Activated T-helper 17 cell treated with anti-CD3 and anti-CD28 coated beads, Interleukin-2, amount 50 U/mL, for 72 hours (primary cell): ENCODE results near the gene SEPTIN5. TPM values are rescaled to one million over a fixed set of nuclear protein-coding genes. Genes with fewer than 3 reads are reported as not detected.
"Not testable (repeated sequence)": the region's sequence is repeated elsewhere in the genome, so short reads cannot be mapped to it uniquely, and the experiment has no call there.

Experiments
- ATAC-seq: fragments of 150-1000 bp; cut with Tn5 transposase; replicated peaks from 2 replicates; pipeline ENCODE4 v1.10.0; 2021; ENCODE audit warnings: mild to moderate bottlenecking, moderate library complexity
- H3K27ac Mint-ChIP-seq: one replicate; pipeline ENCODE4 v1.8.0; 2022; ENCODE audit warnings: mixed read lengths
- H3K27me3 Mint-ChIP-seq: one replicate; pipeline ENCODE4 v1.8.0; 2022; ENCODE audit warnings: mixed read lengths
- H3K36me3 Mint-ChIP-seq: one replicate; pipeline ENCODE4 v1.8.0; 2022; ENCODE audit warnings: low read depth, mild to moderate bottlenecking, mixed read lengths
- H3K4me1 Mint-ChIP-seq: one replicate; pipeline ENCODE4 v1.8.0; 2022; ENCODE audit warnings: mixed read lengths
- H3K4me3 Mint-ChIP-seq: one replicate; pipeline ENCODE4 v1.8.0; 2022; ENCODE audit warnings: mild to moderate bottlenecking, mixed read lengths
- H3K9me3 Mint-ChIP-seq: one replicate; pipeline ENCODE4 v1.8.0; 2022; ENCODE audit warnings: mixed read lengths
- total RNA-seq, 2 donors: library from RNA; stranded (reverse); gene quantifications; one replicate each; pipeline ENCODE4 v1.2.3, GENCODE V29; 2022

Gene SEPTIN5
- total RNA-seq, 2 donors from 2014 or later, result 0.41 to 0.42 TPM

GRCh38 chr22:19691721-19692341 is 22.5 kb upstream of the SEPTIN5 start:
- no peaks in the 10 kb centered on the region for H3K36me3 Mint-ChIP-seq
- H3K4me1 Mint-ChIP-seq, result no peaks in the 10 kb centered on the region
- H3K4me3 Mint-ChIP-seq, result no peak overlapping the region
- H3K27ac Mint-ChIP-seq, result no peak overlapping the region
- no peaks in the 10 kb centered on the region for H3K9me3 Mint-ChIP-seq
- peaks cover 11% of the 10 kb centered on the region for H3K27me3 Mint-ChIP-seq
- ATAC-seq, result no peak

GRCh38 chr22:19693581-19693980 is 20.7 kb upstream of the SEPTIN5 start:
- Mint-ChIP-seq H3K4me3 (no peak overlapping the region), H3K4me1 (no peaks in the 10 kb centered on the region), H3K9me3 (no peaks in the 10 kb centered on the region), H3K36me3 (no peaks in the 10 kb centered on the region), H3K27me3 (peaks cover 11% of the 10 kb centered on the region), H3K27ac (no peak overlapping the region)
- no peak for ATAC-seq

GRCh38 chr22:19693981-19694670 is 20.2 kb upstream of the SEPTIN5 start:
- Mint-ChIP-seq H3K4me1 (no peaks in the 10 kb centered on the region), H3K4me3 (no peak overlapping the region), H3K27ac (no peak overlapping the region), H3K9me3 (no peaks in the 10 kb centered on the region), H3K27me3 (peaks cover 11% of the 10 kb centered on the region), H3K36me3 (no peaks in the 10 kb centered on the region)
- no peak for ATAC-seq

DNA sequence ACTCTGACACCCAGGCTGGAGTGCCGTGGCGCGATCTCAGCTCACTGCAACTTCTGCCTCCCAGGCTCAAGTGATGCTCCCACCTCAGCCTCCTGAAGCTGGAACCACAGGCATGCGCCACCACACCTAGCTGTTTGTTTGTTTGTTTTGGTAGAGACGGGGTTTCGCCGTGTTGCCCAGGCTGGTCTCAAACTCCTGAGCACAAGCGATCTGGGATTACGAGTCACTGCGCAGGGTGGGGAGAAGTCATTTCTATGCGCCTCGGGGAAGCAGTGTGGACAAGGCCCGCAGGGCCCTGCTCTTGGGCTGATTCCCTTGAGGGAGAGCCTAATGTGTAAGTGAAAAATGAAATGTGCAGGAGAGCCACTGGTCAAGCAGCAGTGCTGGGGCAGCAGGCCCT is 19.6 kb upstream of the SEPTIN5 start:
- no peaks in the 10 kb centered on the region for H3K9me3 Mint-ChIP-seq
- ATAC-seq, result no peak
- peaks cover 11% of the 10 kb centered on the region for H3K27me3 Mint-ChIP-seq
- no peak overlapping the region for H3K27ac Mint-ChIP-seq
- H3K4me1 Mint-ChIP-seq, result no peaks in the 10 kb centered on the region
- no peak overlapping the region for H3K4me3 Mint-ChIP-seq
- no peaks in the 10 kb centered on the region for H3K36me3 Mint-ChIP-seq

DNA sequence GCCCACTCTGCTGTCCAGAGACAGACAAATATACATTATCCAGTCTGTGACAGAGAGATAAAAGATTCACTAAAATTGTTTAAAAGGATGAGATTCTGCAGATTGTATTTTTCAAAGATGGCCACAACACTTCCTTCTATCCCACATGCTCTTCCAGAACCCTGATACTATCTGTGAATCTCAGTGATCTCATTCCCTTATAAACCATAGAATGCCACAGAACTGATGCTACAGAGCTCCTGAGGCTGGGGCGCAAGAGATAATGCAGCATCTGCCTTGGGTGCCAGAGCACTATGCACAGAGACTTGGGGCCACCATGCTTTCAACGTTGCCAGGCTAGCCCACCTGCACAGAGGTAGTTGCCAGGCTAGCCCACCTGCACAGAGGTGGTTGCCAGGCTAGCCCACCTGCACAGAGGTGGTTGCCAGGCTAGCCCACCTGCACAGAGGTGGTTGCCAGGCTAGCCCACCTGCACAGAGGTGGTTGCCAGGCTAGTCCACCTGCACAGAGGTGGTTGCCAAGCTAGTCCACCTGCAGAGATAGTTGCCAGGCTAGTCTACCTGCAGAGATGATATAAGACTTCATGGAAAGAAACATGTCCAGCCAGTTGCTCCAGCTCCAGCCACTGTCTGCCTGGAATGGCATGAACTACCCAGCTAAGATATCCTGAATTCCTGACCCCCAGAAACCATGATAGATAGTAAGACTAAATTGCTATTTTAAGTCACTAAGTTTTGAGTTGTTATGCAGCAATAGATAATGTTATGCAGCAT is 17.6 kb upstream of the SEPTIN5 start:
- Mint-ChIP-seq H3K36me3 (no peaks in the 10 kb centered on the region), H3K9me3 (no peaks in the 10 kb centered on the region), H3K27ac (no peak overlapping the region), H3K27me3 (peaks cover 5% of the 10 kb centered on the region), H3K4me1 (no peaks in the 10 kb centered on the region), H3K4me3 (no peak overlapping the region)
- no peak for ATAC-seq

DNA sequence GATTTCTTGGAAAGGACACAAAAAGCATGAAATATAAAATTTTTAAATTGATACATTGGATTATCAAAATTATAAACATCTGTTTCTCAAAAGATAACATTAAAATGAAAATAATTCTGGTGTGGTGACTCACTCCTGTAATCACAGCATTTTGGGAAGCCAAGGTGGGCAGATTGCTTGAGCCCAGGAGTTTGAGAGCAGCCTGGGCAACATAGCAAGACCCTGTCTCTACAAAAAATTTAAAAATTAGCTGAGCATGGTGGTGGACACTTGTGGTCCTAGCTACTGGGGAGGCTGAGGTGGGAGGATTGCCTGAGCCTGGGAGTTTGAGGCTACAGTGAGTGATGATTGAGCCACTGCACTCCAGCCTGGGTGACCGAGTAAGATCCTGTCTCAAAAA is 16.4 kb upstream of the SEPTIN5 start:
- H3K9me3 Mint-ChIP-seq, ATAC-seq, H3K4me3 Mint-ChIP-seq, H3K27me3 Mint-ChIP-seq, H3K4me1 Mint-ChIP-seq, H3K27ac Mint-ChIP-seq, H3K36me3 Mint-ChIP-seq: not testable (repeated sequence)

DNA sequence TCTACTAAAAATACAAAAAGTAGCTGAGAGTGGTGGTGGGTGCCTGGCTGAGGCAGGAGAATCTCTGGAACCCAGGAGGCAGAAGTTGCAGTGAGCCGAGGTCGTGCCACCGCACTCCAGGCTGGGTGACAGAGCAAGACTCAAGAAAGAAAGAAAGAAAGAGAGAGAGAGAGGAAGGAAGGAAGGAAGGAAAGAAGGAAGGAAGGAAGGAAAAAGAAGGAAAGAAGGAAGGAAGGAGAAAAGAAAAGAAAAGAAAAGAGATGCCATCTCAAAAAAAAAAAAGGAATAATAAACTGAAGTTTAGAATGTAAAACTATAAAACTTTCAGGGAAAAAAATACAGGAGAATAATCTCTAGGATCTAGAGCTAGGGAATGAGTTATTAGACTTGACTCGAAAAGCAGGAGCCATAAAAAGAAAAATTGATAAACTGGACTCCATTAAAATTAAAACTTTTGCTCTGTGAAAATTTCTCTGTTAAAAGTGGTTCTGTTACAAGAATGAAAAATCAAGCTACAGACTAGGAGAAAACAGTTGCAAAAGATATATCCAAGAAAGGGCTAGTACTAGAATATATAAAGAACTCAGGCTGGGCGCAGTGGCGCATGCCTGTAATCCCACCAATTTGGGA is 13.4 kb upstream of the SEPTIN5 start:
- no peak for ATAC-seq
- Mint-ChIP-seq H3K4me1 (no peaks in the 10 kb centered on the region), H3K36me3 (no peaks in the 10 kb centered on the region), H3K4me3 (no peak overlapping the region), H3K9me3 (no peaks in the 10 kb centered on the region), H3K27me3 (peaks cover 9% of the 10 kb centered on the region), H3K27ac (no peak overlapping the region)

- no peak for ATAC-seq
- H3K36me3 Mint-ChIP-seq, result no peaks in the 10 kb centered on the region
- peaks cover 4% of the 10 kb centered on the region for H3K27me3 Mint-ChIP-seq
- no peaks in the 10 kb centered on the region for H3K9me3 Mint-ChIP-seq
- no peak overlapping the region for H3K4me3 Mint-ChIP-seq
- H3K4me1 Mint-ChIP-seq, result no peaks in the 10 kb centered on the region
- no peak overlapping the region for H3K27ac Mint-ChIP-seq
Observed at GRCh38 chr22:19701420-19702145, 12.7 kb upstream of the SEPTIN5 start.

GRCh38 chr22:19703869-19704268 is 10.4 kb upstream of the SEPTIN5 start:
- H3K4me1 Mint-ChIP-seq, result no peaks in the 10 kb centered on the region

GRCh38 chr22:19704355-19705015 is 9.8 kb upstream of the SEPTIN5 start:
- no peak overlapping the region for H3K4me3 Mint-ChIP-seq
- H3K36me3 Mint-ChIP-seq, result no peaks in the 10 kb centered on the region
- no peak for ATAC-seq
- no peak overlapping the region for H3K27ac Mint-ChIP-seq
- peaks cover 3% of the 10 kb centered on the region for H3K27me3 Mint-ChIP-seq
- H3K4me1 Mint-ChIP-seq, result no peaks in the 10 kb centered on the region
- H3K9me3 Mint-ChIP-seq, result no peaks in the 10 kb centered on the region

More at GRCh38 chr22:19703869-19704268, 10.4 kb upstream of the SEPTIN5 start:
- H3K9me3 Mint-ChIP-seq, result no peaks in the 10 kb centered on the region
- H3K27me3 Mint-ChIP-seq, result peaks cover 3% of the 10 kb centered on the region
- ATAC-seq, result no peak
- H3K36me3 Mint-ChIP-seq, result no peaks in the 10 kb centered on the region
- H3K27ac Mint-ChIP-seq, result no peak overlapping the region
- H3K4me3 Mint-ChIP-seq, result no peak overlapping the region

- Mint-ChIP-seq H3K4me3 (no peak overlapping the region), H3K9me3 (no peaks in the 10 kb centered on the region)
- no peak for ATAC-seq
Observed at GRCh38 chr22:19705181-19705934, 8.9 kb upstream of the SEPTIN5 start.

GRCh38 chr22:19706661-19707151 is 7.6 kb upstream of the SEPTIN5 start:
- Mint-ChIP-seq H3K4me3 (no peak overlapping the region), H3K36me3 (no peaks in the 10 kb centered on the region), H3K27ac (no peak overlapping the region), H3K4me1 (no peaks in the 10 kb centered on the region), H3K27me3 (peaks cover 3% of the 10 kb centered on the region), H3K9me3 (no peaks in the 10 kb centered on the region)
- no peak for ATAC-seq

More at GRCh38 chr22:19705181-19705934, 8.9 kb upstream of the SEPTIN5 start:
- H3K4me1 Mint-ChIP-seq, result no peaks in the 10 kb centered on the region
- H3K27me3 Mint-ChIP-seq, result peaks cover 3% of the 10 kb centered on the region
- no peaks in the 10 kb centered on the region for H3K36me3 Mint-ChIP-seq
- no peak overlapping the region for H3K27ac Mint-ChIP-seq
